Caco-2 (cell line): ENCODE results near the gene WDR27. TPM values are rescaled to one million over a fixed set of nuclear protein-coding genes. Genes with fewer than 3 reads are reported as not detected.

Experiments used
- BruUV-seq: library from RNA; stranded (reverse); fragments of 400-500 nt; replicated peaks from 2 replicates; lab custom pipeline; 2021; lab: Mats Ljungman, UMichigan
- CTCF ChIA-PET: fragments of 300-600 bp; sonication (Branson Sonifier 250); formaldehyde crosslinking; loops from one replicate; lab custom pipeline; 2022; ENCODE audit warnings: antibody characterized with exemption; lab: Charles Lee
- POLR2A ChIA-PET: fragments of 300-600 bp; sonication (Branson Sonifier 250); formaldehyde crosslinking; loops from one replicate; lab custom pipeline; 2022; ENCODE audit warnings: antibody characterized with exemption; lab: Charles Lee
- DNase-seq, 2 experiments: peaks; one replicate each; pipeline versions ENCODE4 v3.0.0 to v3.0.0-alpha.2; 2020 to 2022
- H3K27me3 ChIP-seq: replicated peaks from 2 replicates; pipeline ENCODE4 v1.6.0; 2011; ENCODE audit warnings: low read length; ENCODE audit not compliant: control insufficient read depth, insufficient read depth
- H3K36me3 ChIP-seq: 2 replicates; pipeline ENCODE4 v1.5.1; 2011; ENCODE audit warnings: low read length; ENCODE audit not compliant: control insufficient read depth, insufficient read depth
- H3K4me1 ChIP-seq: fragments of 250-450 bp; sonication (Bioruptor Pico); 2 replicates; pipeline ENCODE4 v1.5.1; 2020; ENCODE audit warnings: mild to moderate bottlenecking
- H3K4me3 ChIP-seq: 2 replicates; pipeline ENCODE4 v1.5.1; 2011; ENCODE audit warnings: low read depth, mild to moderate bottlenecking, control low read depth, low read length
- H3K9me3 ChIP-seq: fragments of 250-450 bp; sonication (Bioruptor Pico); 2 replicates; pipeline ENCODE4 v1.5.1; 2020; ENCODE audit warnings: mild to moderate bottlenecking, moderate library complexity
- H3K27ac Mint-ChIP-seq: one replicate; pipeline ENCODE4 v1.8.0; 2022; ENCODE audit warnings: mixed read lengths; ENCODE audit not compliant: unreplicated experiment
- H3K27me3 Mint-ChIP-seq: one replicate; pipeline ENCODE4 v1.8.0; 2022; ENCODE audit warnings: mixed read lengths; ENCODE audit not compliant: insufficient read depth, unreplicated experiment
- H3K36me3 Mint-ChIP-seq: one replicate; pipeline ENCODE4 v1.8.0; 2022; ENCODE audit warnings: mild to moderate bottlenecking, mixed read lengths; ENCODE audit not compliant: insufficient read depth, unreplicated experiment
- H3K4me1 Mint-ChIP-seq: one replicate; pipeline ENCODE4 v1.8.0; 2022; ENCODE audit warnings: low read depth, mixed read lengths; ENCODE audit not compliant: unreplicated experiment
- H3K4me3 Mint-ChIP-seq: one replicate; pipeline ENCODE4 v1.8.0; 2022; ENCODE audit warnings: mild to moderate bottlenecking, moderate library complexity, mixed read lengths; ENCODE audit not compliant: unreplicated experiment
- H3K9me3 Mint-ChIP-seq: one replicate; pipeline ENCODE4 v1.8.0; 2022; ENCODE audit warnings: mixed read lengths; ENCODE audit not compliant: unreplicated experiment
- intact Hi-C: fragments of 100-400 bp; cut with micrococcal nuclease; formaldehyde crosslinking; loops from one replicate; pipeline ENCODE4 v1.10.0; 2022; ENCODE audit not compliant: unreplicated experiment
- total RNA-seq: library from RNA; stranded (reverse); gene quantifications from 2 replicates; pipeline ENCODE4 v1.2.3, GENCODE V29; 2022
- TF ChIP-seq, protein P1 (sequence below), 2 experiments: fragments of 200-600 bp in 1 of 2; IDR thresholded peaks; 1 replicate in 1 of 2; 2 replicates in 1 of 2; pipeline versions ENCODE4 v1.5.1 to v1.8.0; 2011 to 2022; ENCODE audit warnings: antibody characterized with exemption in 1 of 2, control low read depth in 1 of 2, inconsistent platforms in 1 of 2, low read depth in 1 of 2, low read length in 1 of 2, mild to moderate bottlenecking in 1 of 2, moderate library complexity in 1 of 2; ENCODE audit not compliant: insufficient read depth in 1 of 2, severe bottlenecking in 1 of 2, unreplicated experiment in 1 of 2

WDR27 gene
- total RNA-seq, 1 experiment from 2014 or later, result 62.9 TPM

- ChIA-PET CTCF (no interaction called here), POLR2A (no interaction called here)
- Histone ChIP-seq H3K27me3 (no peaks in the 10 kb centered on the region), H3K4me1 (no peaks in the 10 kb centered on the region), H3K36me3 (0 out of 2 replicates have a peak, but pooled peaks cover 1% of the 10 kb centered on the region), H3K9me3 (0 out of 2 replicates have a peak, but pooled peaks cover 3% of the 10 kb centered on the region), H3K4me3 (no peak overlapping the region)
- no peak for DNase-seq
- no peaks in the 10 kb centered on the region for H3K4me1 Mint-ChIP-seq
- H3K4me3 Mint-ChIP-seq, result no peak overlapping the region
- intact Hi-C loops, result no loop called here
- H3K27me3 Mint-ChIP-seq, result no peaks in the 10 kb centered on the region
- H3K36me3 Mint-ChIP-seq, result no peaks in the 10 kb centered on the region
- H3K27ac Mint-ChIP-seq, result no peak overlapping the region
- BruUV-seq, result no TSS peak
- TF ChIP-seq, protein P1, sequence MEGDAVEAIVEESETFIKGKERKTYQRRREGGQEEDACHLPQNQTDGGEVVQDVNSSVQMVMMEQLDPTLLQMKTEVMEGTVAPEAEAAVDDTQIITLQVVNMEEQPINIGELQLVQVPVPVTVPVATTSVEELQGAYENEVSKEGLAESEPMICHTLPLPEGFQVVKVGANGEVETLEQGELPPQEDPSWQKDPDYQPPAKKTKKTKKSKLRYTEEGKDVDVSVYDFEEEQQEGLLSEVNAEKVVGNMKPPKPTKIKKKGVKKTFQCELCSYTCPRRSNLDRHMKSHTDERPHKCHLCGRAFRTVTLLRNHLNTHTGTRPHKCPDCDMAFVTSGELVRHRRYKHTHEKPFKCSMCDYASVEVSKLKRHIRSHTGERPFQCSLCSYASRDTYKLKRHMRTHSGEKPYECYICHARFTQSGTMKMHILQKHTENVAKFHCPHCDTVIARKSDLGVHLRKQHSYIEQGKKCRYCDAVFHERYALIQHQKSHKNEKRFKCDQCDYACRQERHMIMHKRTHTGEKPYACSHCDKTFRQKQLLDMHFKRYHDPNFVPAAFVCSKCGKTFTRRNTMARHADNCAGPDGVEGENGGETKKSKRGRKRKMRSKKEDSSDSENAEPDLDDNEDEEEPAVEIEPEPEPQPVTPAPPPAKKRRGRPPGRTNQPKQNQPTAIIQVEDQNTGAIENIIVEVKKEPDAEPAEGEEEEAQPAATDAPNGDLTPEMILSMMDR (IDR thresholded peaks at IDR 0.05; ENCODE audit: insufficient read depth in 1 of 2, low read depth in 1 of 2, low read length in 1 of 2, severe bottlenecking in 1 of 2, unreplicated experiment in 1 of 2), result no peak
- peaks cover 12% of the 10 kb centered on the region for H3K9me3 Mint-ChIP-seq
Observed at GRCh38 chr6:169589293-169589692, 112.5 kb downstream of the WDR27 start.

- Mint-ChIP-seq H3K27ac (no peak overlapping the region), H3K4me3 (no peak overlapping the region), H3K9me3 (peaks cover 12% of the 10 kb centered on the region), H3K27me3 (no peaks in the 10 kb centered on the region), H3K4me1 (no peaks in the 10 kb centered on the region), H3K36me3 (no peaks in the 10 kb centered on the region)
- no TSS peak for BruUV-seq
- H3K4me1 ChIP-seq, result no peaks in the 10 kb centered on the region
- 0 out of 2 replicates have a peak, but pooled peaks cover 3% of the 10 kb centered on the region for H3K9me3 ChIP-seq
- intact Hi-C loops, result no loop called here
- H3K36me3 ChIP-seq, result peaks cover 1% of the 10 kb centered on the region; the same call in 1 of the 2 replicates
- DNase-seq, result no peak
- POLR2A ChIA-PET, result no interaction called here
- CTCF ChIA-PET, result no interaction called here
- TF ChIP-seq, protein P1 (IDR thresholded peaks at IDR 0.05; ENCODE audit: insufficient read depth in 1 of 2, low read depth in 1 of 2, low read length in 1 of 2, severe bottlenecking in 1 of 2, unreplicated experiment in 1 of 2), result no peak
- H3K4me3 ChIP-seq, result no peak overlapping the region
- H3K27me3 ChIP-seq, result no peaks in the 10 kb centered on the region
Observed at GRCh38 chr6:169587975-169588374, 113.9 kb downstream of the WDR27 start.

GRCh38 chr6:169583886-169584541 is 117.8 kb downstream of the WDR27 start:
- intact Hi-C loops, result no loop called here
- DNase-seq, result no peak
- Mint-ChIP-seq H3K27me3 (no peaks in the 10 kb centered on the region), H3K4me1 (no peaks in the 10 kb centered on the region), H3K4me3 (no peak overlapping the region), H3K27ac (no peak overlapping the region), H3K9me3 (peaks cover 12% of the 10 kb centered on the region), H3K36me3 (no peaks in the 10 kb centered on the region)
- no peak overlapping the region for H3K4me3 ChIP-seq
- no TSS peak for BruUV-seq
- H3K9me3 ChIP-seq, result 0 out of 2 replicates have a peak, but pooled peaks cover 3% of the 10 kb centered on the region
- ChIA-PET POLR2A (no interaction called here), CTCF (no interaction called here)
- H3K27me3 ChIP-seq, result no peaks in the 10 kb centered on the region
- H3K36me3 ChIP-seq, result peaks cover 1% of the 10 kb centered on the region; the same call in 1 of the 2 replicates
- no peaks in the 10 kb centered on the region for H3K4me1 ChIP-seq
- TF ChIP-seq, protein P1 (IDR thresholded peaks at IDR 0.05; ENCODE audit: insufficient read depth in 1 of 2, low read depth in 1 of 2, low read length in 1 of 2, severe bottlenecking in 1 of 2, unreplicated experiment in 1 of 2), result no peak
